Sigmoid colon (tissue), 4 donors: ENCODE results near the gene PDE7B.

Experiments
- EP300 ChIP-seq, 4 donors: sonication (generic); formaldehyde crosslinking; IDR thresholded peaks; one replicate each; pipeline ENCODE4 v1.6.1; 2017; ENCODE audit warnings: antibody characterized with exemption in 4 of 4
- POLR2A ChIP-seq, 2 donors: fragments of 450-650 bp; IDR thresholded peaks; one replicate each; pipeline ENCODE4 v1.6.1; 2016; ENCODE audit warnings: antibody characterized with exemption in 2 of 2, mild to moderate bottlenecking in 2 of 2, moderate library complexity in 2 of 2
- TF ChIP-seq, protein P1 (sequence below), 4 experiments: fragments of 450-650 bp in 3 of 4; fragments of 200-600 bp in 1 of 4; IDR thresholded peaks; one replicate each; pipeline ENCODE4 v1.5.1; 2016 to 2019; ENCODE audit warnings: antibody characterized with exemption in 4 of 4, mild to moderate bottlenecking in 3 of 4, moderate library complexity in 2 of 4

DNA sequence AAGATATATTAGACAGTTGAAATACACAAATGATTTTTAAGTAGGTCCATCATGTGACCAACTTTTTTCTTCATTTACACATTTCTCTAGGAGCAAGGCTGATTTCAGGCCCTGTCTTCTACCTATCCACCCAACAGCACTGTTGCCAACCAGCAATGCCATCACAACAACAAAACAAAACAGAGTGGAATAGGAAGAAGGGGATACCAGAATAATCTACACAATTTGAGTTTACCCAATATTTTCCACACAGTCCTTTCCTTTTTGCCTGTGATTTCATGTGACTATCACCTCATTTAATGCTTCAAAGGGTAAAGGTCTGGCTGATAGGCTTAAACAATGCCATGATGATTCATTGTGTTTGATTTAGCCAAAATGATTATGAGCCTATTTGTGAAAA lies 303.7 kb downstream of the PDE7B start:
- TF ChIP-seq, protein P1, sequence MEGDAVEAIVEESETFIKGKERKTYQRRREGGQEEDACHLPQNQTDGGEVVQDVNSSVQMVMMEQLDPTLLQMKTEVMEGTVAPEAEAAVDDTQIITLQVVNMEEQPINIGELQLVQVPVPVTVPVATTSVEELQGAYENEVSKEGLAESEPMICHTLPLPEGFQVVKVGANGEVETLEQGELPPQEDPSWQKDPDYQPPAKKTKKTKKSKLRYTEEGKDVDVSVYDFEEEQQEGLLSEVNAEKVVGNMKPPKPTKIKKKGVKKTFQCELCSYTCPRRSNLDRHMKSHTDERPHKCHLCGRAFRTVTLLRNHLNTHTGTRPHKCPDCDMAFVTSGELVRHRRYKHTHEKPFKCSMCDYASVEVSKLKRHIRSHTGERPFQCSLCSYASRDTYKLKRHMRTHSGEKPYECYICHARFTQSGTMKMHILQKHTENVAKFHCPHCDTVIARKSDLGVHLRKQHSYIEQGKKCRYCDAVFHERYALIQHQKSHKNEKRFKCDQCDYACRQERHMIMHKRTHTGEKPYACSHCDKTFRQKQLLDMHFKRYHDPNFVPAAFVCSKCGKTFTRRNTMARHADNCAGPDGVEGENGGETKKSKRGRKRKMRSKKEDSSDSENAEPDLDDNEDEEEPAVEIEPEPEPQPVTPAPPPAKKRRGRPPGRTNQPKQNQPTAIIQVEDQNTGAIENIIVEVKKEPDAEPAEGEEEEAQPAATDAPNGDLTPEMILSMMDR (IDR thresholded peaks at IDR 0.05), result no peak
- TF ChIP-seq EP300 (IDR thresholded peaks at IDR 0.05), result no peak
- TF ChIP-seq POLR2A (IDR thresholded peaks at IDR 0.05), result no peak
